HCT116 (cell line): ENCODE data around the gene MIAT. TPM values are rescaled to one million over a fixed set of nuclear protein-coding genes. Genes with fewer than 3 reads are reported as not detected.

Experiments
- ATAC-seq: fragments of 200-7000 bp; cut with Tn5 transposase; 2 replicates; pipeline ENCODE4 v1.9.1; 2020; ENCODE audit warnings: mild to moderate bottlenecking, moderate library complexity
- BruUV-seq: library from RNA; stranded (reverse); fragments of 400-500 nt; replicated peaks from 2 replicates; lab custom pipeline; 2021; lab: Mats Ljungman, UMichigan
- CTCF ChIA-PET: fragments of 300-600 bp; sonication (Branson Sonifier 250); formaldehyde crosslinking; loops from one replicate; lab custom pipeline; 2021; ENCODE audit warnings: antibody characterized with exemption; lab: Charles Lee
- POLR2A ChIA-PET: fragments of 300-600, 350-600 bp; sonication (Branson Sonifier 250); formaldehyde crosslinking; loops from one replicate; lab custom pipeline; 2021; ENCODE audit warnings: antibody characterized with exemption; lab: Charles Lee
- RAD21 ChIA-PET, 2 experiments: fragments of 300-600 bp; sonication (Branson Sonifier 250); formaldehyde crosslinking; loops; one replicate each; lab custom pipeline; 2023; ENCODE audit warnings: low total read pairs in 2 of 2; ENCODE audit not compliant: uncharacterized antibody in 2 of 2, unreplicated experiment in 2 of 2, low non-redundant PET in 1 of 2; lab: Charles Lee
- DNase-seq: peaks from one replicate; pipeline ENCODE4 v3.0.0-alpha.2; 2010; ENCODE audit warnings: low read depth, low spot score
- H2AFZ ChIP-seq: fragments of 200-600 bp; shearing (Covaris generic), sonication (generic); 2 replicates; pipeline ENCODE4 v1.6.1; 2017; ENCODE audit warnings: low read depth, mixed run types, mixed read lengths, antibody characterized with exemption, low read length; ENCODE audit not compliant: poor library complexity, severe bottlenecking
- H3K27ac ChIP-seq: 2 replicates; pipeline ENCODE4 v1.5.1; 2012; ENCODE audit warnings: low read depth, low read length
- H3K27me3 ChIP-seq: fragments of 200-600 bp; sonication (generic); 2 replicates; pipeline ENCODE4 v1.6.1; 2016; ENCODE audit warnings: mixed run types, low read length, mixed read lengths; ENCODE audit not compliant: insufficient read depth
- H3K36me3 ChIP-seq, 2 experiments: fragments of 200-500 bp in 1 of 2; fragments of 200-600 bp in 1 of 2; sonication (Bioruptor generic) in 1 of 2; sonication (generic) in 1 of 2; 2 replicates each; pipeline versions ENCODE4 v1.5.1 to v1.6.1; 2014 to 2016; ENCODE audit warnings: low read length in 2 of 2, inconsistent platforms in 1 of 2, mixed read lengths in 1 of 2, mixed run types in 1 of 2; ENCODE audit not compliant: insufficient read depth in 2 of 2, control insufficient read depth in 1 of 2
- H3K4me1 ChIP-seq, 2 experiments: fragments of 200-600 bp in 1 of 2; sonication (generic) in 1 of 2; 2 replicates each; pipeline versions ENCODE4 v1.5.1 to v1.6.1; 2012 to 2017; ENCODE audit warnings: low read length in 2 of 2, inconsistent platforms in 1 of 2, mild to moderate bottlenecking in 1 of 2, mixed read lengths in 1 of 2, mixed run types in 1 of 2, moderate library complexity in 1 of 2; ENCODE audit not compliant: insufficient read depth in 2 of 2, control insufficient read depth in 1 of 2
- H3K4me2 ChIP-seq: fragments of 200-600 bp; sonication (generic); 2 replicates; pipeline ENCODE4 v1.6.1; 2017; ENCODE audit warnings: mixed run types, low read length, mixed read lengths
- H3K4me3 ChIP-seq, 2 experiments: fragments of 200-600 bp in 1 of 2; sonication (generic) in 1 of 2; replicated peaks in 1 of 2; 2 replicates each; pipeline ENCODE4 v1.5.1; 2011 to 2016; ENCODE audit warnings: low read length in 2 of 2, control low read depth in 1 of 2, low read depth in 1 of 2, mild to moderate bottlenecking in 1 of 2, mixed read lengths in 1 of 2, mixed run types in 1 of 2
- H3K79me2 ChIP-seq: fragments of 200-600 bp; sonication (generic); 2 replicates; pipeline ENCODE4 v1.6.1; 2017; ENCODE audit warnings: mild to moderate bottlenecking, mixed run types, low read length, moderate library complexity, mixed read lengths; ENCODE audit not compliant: insufficient read depth
- H3K9ac ChIP-seq: fragments of 200-600 bp; sonication (generic); 2 replicates; pipeline ENCODE4 v1.6.1; 2016; ENCODE audit warnings: low read length, mixed read lengths
- H3K9me2 ChIP-seq: fragments of 200-600 bp; sonication (generic), shearing (Covaris generic); 2 replicates; pipeline ENCODE4 v1.6.1; 2017; ENCODE audit warnings: mixed run types, mild to moderate bottlenecking, moderate library complexity; ENCODE audit not compliant: insufficient read depth
- H3K9me3 ChIP-seq, 2 experiments: fragments of 200-500 bp in 1 of 2; fragments of 200-600 bp in 1 of 2; sonication (Bioruptor generic) in 1 of 2; sonication (generic) in 1 of 2; 2 replicates each; pipeline ENCODE4 v1.6.1; 2014 to 2017; ENCODE audit warnings: low read length in 2 of 2, mixed read lengths in 2 of 2, inconsistent platforms in 1 of 2, low read depth in 1 of 2, mild to moderate bottlenecking in 1 of 2, mixed run types in 1 of 2, moderate library complexity in 1 of 2; ENCODE audit not compliant: control insufficient read depth in 1 of 2, insufficient read depth in 1 of 2
- H4K20me1 ChIP-seq: fragments of 200-600 bp; sonication (generic), shearing (Covaris generic); 2 replicates; pipeline ENCODE4 v1.6.1; 2017; ENCODE audit warnings: mixed run types, mild to moderate bottlenecking, moderate library complexity; ENCODE audit not compliant: insufficient read depth
- EZH2phosphoT487 ChIP-seq: fragments of 200-600 bp; IDR thresholded peaks from 2 replicates; pipeline ENCODE4 v1.6.1; 2018; ENCODE audit warnings: antibody characterized with exemption, borderline replicate concordance
- FOSL1 ChIP-seq: IDR thresholded peaks from 2 replicates; pipeline ENCODE4 v1.6.1; 2012; ENCODE audit warnings: low read depth
- REST ChIP-seq: IDR thresholded peaks from 2 replicates; pipeline ENCODE4 v1.6.1; 2012; ENCODE audit warnings: low read depth
- SP1 ChIP-seq: IDR thresholded peaks from 2 replicates; pipeline ENCODE4 v1.6.1; 2012; ENCODE audit warnings: low read depth
- ZFX ChIP-seq: fragments of 450-650 bp; IDR thresholded peaks from 2 replicates; pipeline ENCODE4 v1.6.1; 2017
- ZNF274 ChIP-seq: fragments of 200-500 bp; sonication (Bioruptor generic); IDR thresholded peaks from 2 replicates; pipeline ENCODE4 v1.6.1; 2014; ENCODE audit warnings: mild to moderate bottlenecking, low read depth, low read length, inconsistent platforms
- intact Hi-C: fragments of 100-400 bp; cut with micrococcal nuclease; formaldehyde crosslinking; loops from 2 replicates; pipeline ENCODE4 v1.10.0; 2022
- total RNA-seq: library from RNA; stranded (reverse); gene quantifications from one replicate; pipeline ENCODE4 v1.2.1, GENCODE V29; 2021; ENCODE audit not compliant: unreplicated experiment

The MIAT gene
- total RNA-seq, 1 experiment from 2014 or later, result 0.54 TPM

GRCh38 chr22:26724414-26724813 lies 67.0 kb downstream of the MIAT start:
- intact Hi-C loops, result no loop called here
- Histone ChIP-seq H2AFZ (no peak overlapping the region), H3K79me2 (no peaks in the 10 kb centered on the region), H3K9ac (no peak overlapping the region), H3K9me2 (no peaks in the 10 kb centered on the region), H3K27ac (no peak overlapping the region), H3K9me3 (no peaks in the 10 kb centered on the region), H3K36me3 (no peaks in the 10 kb centered on the region)
- no peak for ATAC-seq
- CTCF ChIA-PET, result no interaction called here
- no peak for TF ChIP-seq ZNF274
- no peak for TF ChIP-seq FOSL1
- no peak for TF ChIP-seq ZFX
- TF ChIP-seq REST, result no peak
- no peak for TF ChIP-seq SP1
- no peak for TF ChIP-seq EZH2phosphoT487
- TF ChIP-seq, all 23 proteins: peak for 0
- BruUV-seq, result no TSS peak
- no peak for DNase-seq
- H4K20me1 ChIP-seq, result no peaks in the 10 kb centered on the region
- H3K4me1 ChIP-seq, result no peaks in the 10 kb centered on the region
- RAD21 ChIA-PET, result no interaction called here
- no peaks in the 10 kb centered on the region for H3K27me3 ChIP-seq
- POLR2A ChIA-PET, result no interaction called here
- H3K4me2 ChIP-seq, result no peak overlapping the region
- H3K4me3 ChIP-seq, result no peak overlapping the region
